GM19328 (cell line): ENCODE data around the gene SMIM36.
"Not testable (repeated sequence)": the region's sequence is repeated elsewhere in the genome, so short reads cannot be mapped to it uniquely, and the experiment has no call there.

Experiments used
- ATAC-seq: cut with Tn5 transposase; IDR thresholded peaks from one replicate; pipeline ENCODE4 v1.9.1; 2021; ENCODE audit warnings: mild to moderate bottlenecking, moderate library complexity; ENCODE audit not compliant: unreplicated experiment

The SMIM36 gene

DNA sequence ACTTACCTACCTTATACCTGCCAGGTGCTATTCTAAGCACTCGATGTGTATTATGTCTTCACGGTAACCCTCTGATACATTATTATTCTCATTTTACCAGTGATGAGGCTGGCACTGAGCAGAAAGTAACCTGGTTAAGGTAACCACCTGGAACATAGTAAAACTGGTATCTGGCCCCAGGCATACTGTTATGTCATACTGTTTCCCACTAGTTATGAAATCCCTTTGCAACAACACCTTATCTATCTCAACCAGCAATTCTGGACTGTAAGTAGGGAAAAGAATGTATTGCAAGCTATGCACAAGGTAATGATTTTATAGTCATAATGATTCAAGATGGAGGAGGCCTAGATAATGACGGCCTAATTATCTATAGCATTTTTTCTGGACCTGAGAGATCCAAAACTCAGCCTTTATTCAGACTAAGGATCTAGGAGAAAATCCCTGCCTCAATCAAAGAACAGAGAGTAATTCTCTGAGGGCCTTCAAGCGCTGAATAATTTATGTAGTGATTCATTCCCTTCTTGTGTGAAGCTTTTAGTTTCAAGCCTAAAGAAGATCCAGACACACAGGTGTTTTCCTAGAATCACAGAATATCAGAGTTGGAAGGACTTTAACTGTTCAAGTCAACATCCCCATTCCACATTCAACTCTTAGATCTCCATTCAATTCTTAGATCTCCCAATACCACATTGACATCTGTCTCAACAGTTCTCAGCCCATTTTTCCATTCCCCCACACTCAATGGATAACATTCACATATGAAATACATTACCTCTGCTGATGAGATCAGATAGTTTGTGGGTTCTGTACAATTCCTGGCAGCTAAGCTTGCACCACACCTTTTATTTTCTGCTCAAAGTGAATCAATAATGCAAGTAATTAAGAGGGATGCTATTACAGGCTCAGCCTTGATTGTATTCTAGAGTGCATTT, 74.8 kb downstream of the SMIM36 start:
- no peak for ATAC-seq

DNA sequence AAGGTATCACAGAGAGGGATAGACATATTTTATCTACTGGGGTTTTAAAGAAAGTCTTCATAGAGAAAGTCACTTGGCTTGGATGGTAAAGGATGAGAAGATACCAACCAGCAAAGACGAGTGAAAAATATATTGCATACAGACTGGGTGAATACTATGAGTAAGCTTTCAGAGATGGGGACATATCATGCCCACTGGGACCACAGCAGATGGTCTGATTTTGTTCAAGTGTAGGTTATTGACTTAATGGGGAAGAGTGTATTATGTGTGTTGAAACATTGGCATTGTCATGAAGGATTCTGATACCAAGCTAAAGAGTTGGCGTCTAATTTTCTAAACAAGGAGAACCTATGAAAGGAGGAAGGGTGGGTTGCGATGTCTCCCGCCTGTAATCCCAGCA, 75.8 kb downstream of the SMIM36 start:
- no peak for ATAC-seq

DNA sequence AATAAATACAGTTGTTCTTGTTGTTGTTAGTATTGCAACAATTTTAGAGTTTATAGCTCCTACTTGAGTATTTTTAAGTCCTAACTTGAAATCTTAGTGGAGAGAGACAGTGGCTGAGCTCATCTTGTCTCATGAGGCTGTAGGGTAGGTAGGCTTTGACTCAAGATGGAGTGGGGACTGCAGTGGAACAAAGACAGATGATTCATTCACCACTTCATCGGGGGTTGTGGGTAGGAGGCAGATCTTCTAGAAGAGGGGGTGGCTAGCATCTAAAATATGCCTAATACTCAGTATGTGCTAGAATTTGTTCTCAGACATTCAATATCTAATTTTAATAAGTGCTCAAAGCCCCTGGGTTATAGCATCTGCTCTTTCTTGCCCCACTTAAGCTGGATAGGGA, 76.5 kb downstream of the SMIM36 start:
- ATAC-seq = no peak

DNA sequence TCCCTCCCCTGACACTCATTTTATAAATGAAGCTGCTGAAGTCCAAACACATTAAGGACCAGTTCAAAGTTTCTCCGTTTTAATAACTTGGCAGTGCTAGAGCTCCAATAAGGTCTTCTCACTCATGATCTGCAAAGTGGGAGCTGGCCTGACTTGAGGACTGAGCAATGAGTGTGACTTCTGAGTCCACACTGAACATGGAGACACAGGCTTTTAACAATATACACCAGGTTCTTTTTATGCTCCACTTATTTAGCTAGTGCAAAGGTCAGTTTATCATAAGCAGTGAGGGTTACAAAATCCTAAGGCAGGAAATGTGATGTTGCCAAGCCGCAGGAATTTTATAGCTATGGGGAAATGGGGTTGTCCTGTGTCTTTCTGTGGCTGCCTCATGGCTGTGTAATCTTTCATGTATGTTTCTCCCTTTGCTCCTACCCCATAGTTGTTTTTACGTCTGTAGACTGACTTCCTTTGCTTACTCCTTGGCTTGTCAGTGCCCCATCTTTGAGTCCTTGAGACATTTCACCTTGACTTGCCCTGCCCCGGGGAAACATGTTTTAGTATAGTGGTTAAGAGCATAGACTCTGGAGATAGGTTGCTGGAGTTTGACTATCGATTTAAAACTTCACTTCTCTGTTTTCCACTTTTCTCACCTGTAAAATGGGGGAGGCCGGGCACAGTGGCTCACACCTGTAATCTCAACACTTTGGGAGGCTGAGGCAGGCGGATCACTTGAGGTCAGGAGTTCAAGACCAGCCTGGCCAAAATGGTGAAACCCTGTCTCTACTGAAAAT, 77.4 kb downstream of the SMIM36 start:
- no peak for ATAC-seq

DNA sequence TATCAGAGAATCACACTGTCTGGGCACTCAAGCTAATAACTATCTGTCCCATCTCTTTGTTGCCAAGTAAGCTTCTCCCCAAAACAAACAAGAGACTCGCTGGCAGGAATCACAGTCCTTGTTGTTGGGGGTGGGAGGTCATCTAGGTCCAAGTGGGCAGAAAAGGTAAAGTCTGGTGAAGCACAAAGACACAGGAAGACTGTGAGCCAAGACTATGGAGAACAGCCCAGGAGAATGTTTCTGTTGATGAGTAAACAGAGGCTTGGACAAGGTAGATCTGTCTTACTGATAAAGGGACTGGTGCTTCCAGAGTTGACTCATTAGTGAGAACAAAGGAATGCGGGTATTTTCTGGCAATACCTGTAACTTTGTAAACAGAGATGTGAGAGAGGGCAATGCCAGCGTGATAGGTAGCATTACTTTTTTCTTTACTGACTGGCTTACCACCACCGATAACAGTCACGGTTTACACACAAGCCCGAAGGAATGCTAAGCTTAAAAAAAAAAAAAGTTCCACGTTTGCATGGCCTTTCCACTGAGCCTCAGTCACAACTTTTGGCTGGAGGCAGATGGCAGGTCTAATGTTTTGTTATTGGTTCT, 78.1 kb downstream of the SMIM36 start:
- no peak for ATAC-seq

DNA sequence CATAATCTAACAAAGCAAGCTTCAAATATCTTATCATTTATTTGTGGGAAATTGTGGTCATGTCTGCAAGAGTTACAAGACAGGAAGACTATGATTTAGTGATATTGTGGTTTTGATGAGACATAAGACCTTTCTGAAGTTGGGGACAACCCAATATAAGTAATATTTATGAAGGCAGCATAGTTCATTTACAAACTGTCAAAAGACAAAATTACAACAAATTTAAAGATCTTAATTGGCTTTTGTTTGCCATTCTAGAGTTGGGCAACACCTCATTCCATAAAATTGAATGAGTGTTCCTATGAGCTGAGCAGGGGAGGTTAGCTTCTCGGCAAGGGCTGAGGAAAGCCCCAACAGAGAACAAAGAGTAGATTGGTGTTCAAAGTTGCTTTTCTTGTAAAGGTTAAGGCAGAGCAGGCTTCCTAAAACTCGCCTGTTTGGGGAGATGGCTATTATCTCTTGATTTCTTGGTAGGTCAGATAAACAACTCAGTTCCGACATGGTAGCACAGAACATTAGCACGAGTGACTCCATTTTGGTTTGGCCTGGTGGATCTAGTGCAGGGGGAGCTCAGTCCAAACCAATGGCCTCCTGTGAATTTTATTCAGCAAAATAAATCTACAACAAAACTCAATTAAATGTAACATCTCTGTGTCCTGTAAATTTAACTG, 78.8 kb downstream of the SMIM36 start:
- ATAC-seq = no peak

DNA sequence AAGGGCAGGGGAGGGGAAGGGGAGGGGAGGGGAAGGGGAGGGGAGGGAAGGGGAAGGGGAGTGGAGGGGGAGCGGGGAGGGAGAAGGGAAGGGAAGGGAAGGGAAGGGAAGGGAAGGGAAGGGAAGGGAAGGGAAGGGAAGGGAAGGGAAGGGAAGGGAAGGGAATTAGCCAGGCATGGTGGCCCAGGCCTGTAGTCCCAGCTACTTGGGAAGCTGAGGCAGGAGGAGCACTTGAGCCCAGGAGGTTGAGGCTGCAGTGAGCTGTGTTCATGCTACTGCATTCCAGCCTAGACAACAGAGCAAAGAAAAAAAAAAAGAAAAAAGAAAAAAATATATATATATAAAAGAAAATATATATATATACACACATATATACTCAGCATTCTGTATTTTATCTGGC, 79.3 kb downstream of the SMIM36 start:
- ATAC-seq = not testable (repeated sequence)

DNA sequence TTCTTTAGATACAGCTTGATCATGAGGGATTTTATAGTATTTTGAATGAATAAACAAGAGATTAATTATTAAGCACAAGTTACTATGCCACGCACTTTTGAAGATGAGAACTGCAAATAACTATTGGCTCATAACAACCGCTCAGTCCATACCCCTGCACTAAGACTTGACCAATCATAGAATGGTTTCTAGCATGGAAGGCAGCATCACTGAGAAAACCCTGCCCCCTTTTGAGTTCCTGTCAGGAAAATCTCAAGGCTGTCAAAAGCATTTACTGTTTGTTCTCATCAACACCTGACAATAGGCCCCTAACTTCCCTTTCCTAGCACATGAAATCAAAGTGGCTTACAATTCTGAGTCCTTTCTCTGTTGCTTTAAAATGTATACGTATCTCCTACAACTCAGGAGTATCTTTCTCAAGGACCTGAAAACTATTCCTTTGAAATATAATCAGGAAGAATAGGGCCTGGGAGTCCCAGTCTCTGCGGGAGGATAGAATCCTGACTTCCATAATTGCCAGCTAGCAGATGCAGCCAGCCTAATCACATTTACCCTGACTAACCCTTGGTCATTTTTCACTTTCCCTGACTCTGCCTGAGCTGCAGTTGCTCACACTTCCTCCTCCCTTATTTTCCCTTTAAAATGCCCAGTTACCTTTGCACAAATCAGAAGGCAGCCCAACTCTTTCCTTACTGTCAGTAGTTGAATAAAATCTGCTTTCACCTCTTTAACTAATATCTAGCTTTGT, 80.5 kb downstream of the SMIM36 start:
- no peak for ATAC-seq

DNA sequence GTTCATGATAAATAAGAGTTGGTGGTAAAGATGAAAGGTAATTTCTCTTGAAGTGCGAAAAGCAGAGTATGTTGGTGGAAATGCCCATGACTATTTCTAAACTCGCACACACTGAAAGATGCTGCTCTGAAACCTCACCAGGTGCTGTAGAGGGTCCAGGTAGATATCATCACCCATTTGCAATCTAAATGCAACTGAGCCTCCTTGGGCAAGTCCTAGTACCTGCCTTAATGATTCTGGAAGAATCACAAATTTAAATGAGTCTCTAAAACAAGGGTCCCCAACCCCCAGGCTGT, 83.7 kb downstream of the SMIM36 start:
- no peak for ATAC-seq

DNA sequence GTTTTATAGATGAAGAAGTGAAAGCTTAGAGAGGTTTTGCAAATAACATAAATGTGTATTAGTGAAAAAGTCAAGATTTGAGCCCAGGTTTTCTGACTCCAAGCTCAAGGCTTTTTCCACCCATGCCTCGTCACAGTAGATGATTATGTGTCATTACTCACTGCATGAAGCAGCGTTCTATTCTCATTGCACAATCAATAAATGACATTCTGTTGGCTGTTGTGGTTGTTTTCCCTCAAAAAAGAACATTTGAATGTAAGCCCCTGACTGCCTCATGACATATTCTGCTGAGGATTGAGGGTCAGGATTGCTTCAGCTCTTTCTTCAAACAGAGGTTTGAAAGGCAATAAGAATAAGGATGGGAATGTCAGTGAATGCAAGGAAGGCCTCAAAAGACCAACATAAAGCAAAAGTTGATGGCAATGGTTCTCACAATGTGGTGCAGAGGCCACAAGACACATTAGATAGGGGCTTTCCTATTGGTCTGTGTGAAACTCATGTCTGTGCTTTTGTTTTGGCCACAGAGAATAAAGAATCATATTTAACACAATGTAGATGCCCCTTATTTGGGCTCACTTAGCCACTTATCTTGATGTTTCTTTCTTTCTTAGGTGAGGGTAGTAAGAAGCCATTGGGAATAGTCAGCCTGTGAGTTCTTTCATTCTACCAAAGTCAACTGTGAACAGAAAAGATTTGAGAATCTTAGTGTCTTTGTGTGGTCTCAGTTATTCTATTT, 84.2 kb downstream of the SMIM36 start:
- ATAC-seq = no peak

DNA sequence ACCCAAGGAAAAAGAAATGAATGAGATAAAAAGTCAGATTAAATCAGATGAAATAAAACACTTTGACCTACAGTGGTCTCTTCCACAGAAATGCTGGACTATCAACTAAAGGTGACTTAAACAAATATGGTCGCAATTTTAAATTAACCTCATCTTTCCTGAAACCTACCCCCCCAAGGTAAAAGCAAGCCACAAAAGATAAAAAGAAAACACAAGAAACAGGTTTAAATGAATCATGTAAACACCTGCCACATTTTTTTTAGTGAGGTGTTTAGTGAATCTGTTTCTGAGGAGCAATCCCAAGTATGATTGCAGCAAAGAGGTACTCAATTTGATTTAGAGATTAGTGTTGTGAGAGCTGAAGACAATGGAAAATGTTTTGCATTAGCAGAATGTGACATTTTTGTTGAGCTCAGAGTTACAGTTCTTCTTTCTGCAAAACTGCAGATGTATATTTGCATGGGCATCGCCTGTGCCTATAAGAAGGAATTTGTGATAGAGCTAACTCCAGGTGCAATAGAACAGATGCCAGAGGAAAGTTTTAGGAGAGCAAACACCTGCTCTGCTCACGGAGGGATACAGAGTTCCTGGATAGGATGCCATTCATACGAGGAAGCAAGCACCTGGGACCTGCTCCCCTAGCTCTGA, 86.2 kb downstream of the SMIM36 start:
- ATAC-seq = no peak

DNA sequence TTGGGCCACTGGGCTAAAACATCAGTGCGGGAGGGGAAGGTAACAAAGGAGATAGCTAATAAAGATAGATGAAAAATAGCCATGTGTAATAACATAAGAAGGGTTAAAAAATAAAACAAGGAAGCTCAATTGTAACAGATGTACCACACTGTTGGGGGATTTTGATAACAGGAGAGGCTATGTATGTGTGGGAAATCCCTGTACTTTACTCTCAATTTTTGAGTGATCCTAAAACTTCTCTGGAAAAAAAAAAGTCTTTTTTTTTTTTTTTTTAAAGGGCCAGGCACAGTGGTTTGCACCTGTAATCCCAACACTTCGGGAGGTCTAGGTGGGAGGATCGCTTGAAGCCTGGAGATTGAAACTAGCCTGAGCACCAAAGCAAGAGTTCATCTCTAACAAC, 87.7 kb downstream of the SMIM36 start:
- ATAC-seq = no peak

DNA sequence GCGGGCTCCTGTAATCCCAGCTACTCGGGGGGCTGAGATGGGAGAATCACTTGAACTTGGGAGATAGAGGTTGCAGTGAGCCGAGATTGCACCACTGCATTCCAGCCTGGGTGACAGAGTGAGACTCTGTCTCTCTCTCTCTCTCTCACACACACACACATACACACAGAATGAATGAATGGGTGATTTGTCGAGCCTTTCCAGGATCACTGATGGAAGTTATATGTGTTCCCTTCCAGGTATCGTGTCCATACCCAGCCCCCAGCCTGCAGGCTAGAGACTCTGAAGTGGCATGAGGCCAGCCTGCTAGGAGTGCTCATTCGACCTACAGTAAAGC, 88.5 kb downstream of the SMIM36 start:
- ATAC-seq = not testable (repeated sequence)

DNA sequence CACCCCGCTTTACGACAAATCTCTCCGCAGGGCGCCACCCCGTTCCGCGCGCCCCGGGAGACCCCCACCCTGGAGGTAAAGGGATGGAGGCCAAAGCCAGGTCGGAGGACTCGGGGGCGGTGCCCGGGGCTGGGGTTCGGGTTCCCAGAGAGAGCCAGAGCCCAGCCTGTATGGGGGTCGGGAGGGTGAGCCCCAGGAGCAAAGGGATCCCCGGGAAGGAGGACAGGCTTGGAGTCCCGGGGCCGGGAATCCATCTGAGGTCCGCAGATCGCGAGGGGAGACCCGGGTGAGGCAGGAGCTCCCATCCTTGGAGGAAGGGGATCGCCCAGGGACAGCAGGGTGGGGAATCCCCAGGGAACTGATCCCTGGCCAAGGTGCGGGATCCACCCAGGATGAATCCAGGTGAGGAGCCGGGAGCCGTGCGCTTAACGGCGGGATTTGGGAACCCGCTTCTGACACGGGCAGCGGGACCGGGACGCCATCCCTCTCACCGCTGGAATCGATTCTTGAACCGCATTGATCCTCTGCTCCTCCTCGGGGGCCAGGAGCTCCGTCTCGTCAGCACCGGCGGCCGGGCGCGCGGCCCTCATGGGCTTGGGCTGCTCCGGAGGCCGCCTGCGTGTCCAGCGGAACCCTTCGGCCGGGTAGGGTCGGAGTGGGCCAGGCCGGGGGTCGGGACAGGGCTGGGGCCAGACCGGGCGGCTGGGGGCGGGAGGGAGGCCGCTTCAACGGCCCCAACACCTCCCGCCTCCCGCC, 89.9 kb downstream of the SMIM36 start, which contains the start of gene MMD:
Gene MMD, minus strand, starts transcription at position 657 of the 756 bp plus-strand sequence. Its CDS starts 140 bp downstream, at position 517.
- peak; percentile 27 for ATAC-seq

DNA sequence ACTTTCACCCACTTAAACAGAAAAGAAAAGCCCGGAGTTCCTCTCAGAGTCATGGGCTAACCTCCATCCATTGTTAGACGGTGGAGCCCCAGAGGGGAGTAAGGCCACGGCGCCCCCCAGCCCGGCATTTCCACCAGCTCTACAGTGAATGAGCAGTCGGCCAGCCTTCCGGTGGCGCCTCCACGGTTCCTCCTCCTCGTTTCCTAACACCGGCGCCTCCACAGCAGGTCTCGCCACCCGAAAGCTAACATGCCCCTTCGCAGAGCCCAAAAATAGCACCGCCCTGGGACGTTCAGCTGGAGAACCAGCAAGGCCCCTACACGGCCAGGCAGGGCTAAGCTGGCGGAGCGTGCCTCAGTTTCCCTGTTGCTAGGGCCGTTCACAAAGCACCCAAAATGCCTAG, 90.5 kb downstream of the SMIM36 start:
- ATAC-seq = no peak

DNA sequence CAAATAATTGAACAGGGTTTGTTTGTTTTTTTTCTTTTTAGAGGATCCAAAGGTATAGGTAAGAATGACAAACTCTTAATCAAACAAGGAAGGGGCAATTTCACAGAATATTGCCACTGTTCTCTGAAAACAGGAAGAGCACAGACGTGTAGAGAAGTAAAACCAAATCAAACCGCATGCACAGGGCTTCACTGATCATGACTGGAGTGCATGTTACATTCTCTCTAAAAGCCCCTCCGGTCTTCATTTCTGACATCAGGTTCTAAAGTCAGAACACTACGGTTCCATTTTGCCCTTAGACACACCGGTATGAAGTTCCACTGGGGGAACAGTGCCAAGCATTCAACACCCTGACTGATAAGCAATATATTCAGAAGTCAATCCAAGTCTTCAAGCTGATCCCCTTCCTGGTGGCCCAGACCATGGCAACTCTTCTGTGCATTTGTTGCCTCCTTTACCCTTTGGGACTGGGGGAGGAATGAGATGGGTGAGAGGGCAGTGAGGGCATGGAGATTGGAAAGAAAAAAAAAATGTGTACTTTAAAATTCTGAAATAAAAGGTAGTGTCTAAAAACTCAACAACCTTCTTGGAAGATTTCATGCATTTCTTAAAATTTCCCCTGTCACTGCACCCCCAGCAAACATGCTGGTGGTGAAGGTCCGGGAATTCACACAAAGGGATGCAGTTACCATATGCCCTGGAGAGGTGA, 91.0 kb downstream of the SMIM36 start:
- ATAC-seq = no peak

DNA sequence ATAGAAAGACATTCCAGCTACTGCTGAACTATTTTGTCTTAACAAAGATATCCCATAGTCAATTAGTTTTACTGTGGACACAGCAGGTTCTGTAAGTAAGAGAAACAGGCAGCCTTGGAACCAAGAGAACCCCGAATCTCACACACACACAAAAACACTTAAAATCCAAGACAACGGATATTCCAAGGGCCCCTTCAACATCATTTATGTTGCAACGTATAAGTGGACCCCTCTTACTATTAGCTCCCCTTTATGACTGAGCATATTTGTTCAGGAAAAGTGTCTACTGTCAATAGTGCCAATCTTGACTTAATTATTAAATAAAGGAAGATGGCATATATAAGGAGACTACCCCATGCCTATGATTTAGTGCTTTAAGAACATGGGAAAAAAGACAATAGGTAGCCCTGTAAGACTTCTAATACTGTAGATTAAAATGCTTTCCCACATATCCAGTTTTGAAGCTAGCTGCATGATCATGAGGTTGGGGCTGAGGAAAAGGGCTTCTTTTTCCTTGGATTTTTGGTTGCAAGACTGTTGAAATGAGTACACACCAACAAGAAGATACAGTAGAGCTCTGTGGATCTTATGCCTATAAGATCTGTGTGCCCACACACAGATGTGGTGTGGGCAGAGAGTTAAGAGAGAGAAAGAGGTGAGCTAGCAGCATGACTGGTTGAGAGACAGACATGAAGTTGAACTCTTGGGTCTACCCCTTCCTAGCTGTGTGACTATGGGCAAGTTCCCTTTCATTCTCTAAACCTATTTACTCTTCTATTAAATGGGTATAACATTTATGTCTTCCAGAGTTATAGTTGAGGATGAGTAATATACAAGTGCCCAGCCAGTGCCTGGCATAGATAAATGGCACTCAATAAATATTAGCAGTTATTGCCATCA, 92.6 kb downstream of the SMIM36 start:
- ATAC-seq = no peak
